ENCODE data around the gene ZNF326. TPM values are rescaled to one million over a fixed set of nuclear protein-coding genes. Genes with fewer than 3 reads are reported as not detected.

ZNF326 gene
- polyA plus RNA-seq (2013, experiment 1 of 2) = 38.4 TPM
- polyA plus RNA-seq (2013, experiment 2 of 2) = 37.5 TPM

DNA sequence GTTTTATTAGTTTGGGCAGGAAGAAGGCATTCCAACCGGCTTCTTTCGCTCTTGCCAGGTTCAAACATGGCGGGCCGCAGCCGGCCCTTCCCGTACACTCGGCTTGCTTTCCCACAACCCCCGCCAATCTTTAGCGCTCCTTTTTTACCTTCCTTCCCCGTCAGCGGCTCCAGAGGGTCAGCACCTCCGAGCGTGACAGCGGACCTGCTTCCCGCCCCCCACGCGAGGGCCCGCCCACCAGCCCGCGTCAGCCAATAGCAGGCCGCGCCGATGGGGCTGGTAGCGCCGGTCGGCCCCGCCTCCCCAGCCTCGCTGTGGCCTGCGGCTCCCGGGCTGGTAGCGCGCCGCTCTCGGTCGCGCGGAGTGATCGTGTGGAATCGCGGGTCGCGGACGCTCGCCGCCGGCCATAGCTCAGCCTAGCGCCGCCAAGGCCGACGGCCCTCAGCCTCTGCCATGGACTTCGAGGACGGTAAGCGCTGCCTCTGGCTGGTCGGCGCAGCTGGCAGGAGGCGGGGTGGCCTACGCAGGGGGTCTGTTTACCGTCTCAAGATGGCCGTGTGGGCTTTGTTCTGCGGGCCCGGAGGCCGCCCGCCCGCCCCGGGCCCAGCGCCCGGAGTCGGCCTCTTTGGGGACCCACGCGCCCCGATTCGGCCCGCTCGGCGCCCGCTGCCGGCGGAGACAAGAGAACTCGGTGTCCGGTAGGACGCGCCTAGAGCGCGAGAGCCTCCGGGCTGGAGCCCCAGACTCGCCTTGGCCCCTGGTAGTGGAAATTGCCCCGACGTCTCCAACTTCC is at the start of gene ZNF326:
TSS of gene ZNF326 (plus strand) at position 306 of the 793 bp plus-strand sequence. CDS start at position 454, 148 bp downstream.
- Histone ChIP-seq H3K23ac (ENCODE audit: low read length) (no peak within 1 kb of the TSS), H3K18ac (ENCODE audit: low read length) (peak within 1 kb of the TSS; percentile 100), H3K27ac (ENCODE audit: low read depth, low read length) (peak within 1 kb of the TSS; percentile 96), H2BK120ac (ENCODE audit: low read depth, low read length) (no peak within 1 kb of the TSS), H3K4ac (ENCODE audit: low read depth, low read length) (peak within 1 kb of the TSS; percentile 77), H3K79me1 (ENCODE audit: low read length) (no peaks in the 10 kb centered on the region), H3K79me2 (ENCODE audit: control insufficient read depth, insufficient read depth, low read length) (peaks cover 28% of the 10 kb centered on the region), H3K4me3 (ENCODE audit: low read length) (peak within 1 kb of the TSS; percentile 91), H3K36me3 (ENCODE audit: control insufficient read depth, insufficient read depth, low read length) (no peaks in the 10 kb centered on the region), H2BK15ac (replicated peaks; ENCODE audit: low read depth) (no peak within 1 kb of the TSS), H2AK5ac (ENCODE audit: low read length) (no peak within 1 kb of the TSS), H4K5ac (ENCODE audit: low read length) (no peak within 1 kb of the TSS), H3K27me3 (ENCODE audit: insufficient read depth, low read length, poor library complexity) (no peaks in the 10 kb centered on the region), H2BK5ac (ENCODE audit: low read length) (peak within 1 kb of the TSS; percentile 92), H3K4me1 (ENCODE audit: control insufficient read depth, low read depth, low read length) (peaks cover 2% of the 10 kb centered on the region), H4K8ac (ENCODE audit: low read depth, low read length) (peak within 1 kb of the TSS; percentile 91), H3K4me2 (ENCODE audit: low read length) (peak within 1 kb of the TSS; percentile 53), H3K9ac (ENCODE audit: low read length) (peak within 1 kb of the TSS; percentile 97), H3K56ac (ENCODE audit: low read length) (peak within 1 kb of the TSS; percentile 99)
- no CpG with 5 or more reads among the region's 88 CpGs for WGBS (ENCODE audit: extremely low coverage, insufficient coverage, low lambda C conversion rate)
- DNase-seq = peak; percentile 99

DNA sequence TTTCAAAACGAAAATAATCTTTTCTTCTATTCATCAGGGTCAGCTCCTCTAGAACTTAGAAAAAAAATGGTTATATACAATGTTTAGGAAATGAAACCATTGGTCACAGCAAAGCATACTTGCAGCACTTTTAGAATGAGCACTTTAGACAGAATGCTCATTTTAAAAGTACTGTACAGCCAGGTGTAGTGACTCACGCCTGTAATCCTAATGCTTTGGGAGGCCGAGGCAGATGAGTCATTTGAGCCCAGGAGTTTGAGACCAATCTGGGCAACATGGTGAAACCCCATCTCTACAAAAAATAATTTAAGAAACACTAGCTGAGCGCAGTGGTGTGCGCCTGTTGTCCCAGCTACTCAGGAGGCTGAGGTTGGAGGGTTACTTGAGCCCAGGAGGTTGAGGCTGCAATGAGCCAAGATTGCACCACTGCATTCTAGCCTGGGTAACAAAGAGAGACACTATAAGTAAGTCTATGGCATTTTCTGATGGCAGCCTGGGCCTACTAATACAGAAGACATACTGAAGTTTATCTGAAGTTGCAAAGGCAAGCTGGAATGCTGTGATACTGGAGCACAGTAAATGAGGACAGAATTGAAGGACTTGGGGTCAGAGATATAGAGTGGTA is 48.9 kb upstream of the ZNF326 start:
- no peak overlapping the region for H3K23ac ChIP-seq (ENCODE audit: low read length)
- no peak overlapping the region for H2BK120ac ChIP-seq (ENCODE audit: low read depth, low read length)
- H3K56ac ChIP-seq (ENCODE audit: low read length) = no peak overlapping the region
- no peaks in the 10 kb centered on the region for H3K79me2 ChIP-seq (ENCODE audit: control insufficient read depth, insufficient read depth, low read length)
- no peak overlapping the region for H4K5ac ChIP-seq (ENCODE audit: low read length)
- H3K4me2 ChIP-seq (ENCODE audit: low read length) = no peak overlapping the region
- no peak overlapping the region for H2BK15ac ChIP-seq (replicated peaks; ENCODE audit: low read depth)
- H4K8ac ChIP-seq (ENCODE audit: low read depth, low read length) = no peak overlapping the region
- H2AK5ac ChIP-seq (ENCODE audit: low read length) = no peak overlapping the region
- H3K79me1 ChIP-seq (ENCODE audit: low read length) = no peaks in the 10 kb centered on the region
- no peak overlapping the region for H3K4ac ChIP-seq (ENCODE audit: low read depth, low read length)
- H3K18ac ChIP-seq (ENCODE audit: low read length) = no peak overlapping the region
- H3K4me1 ChIP-seq (ENCODE audit: control insufficient read depth, low read depth, low read length) = peaks cover 3% of the 10 kb centered on the region
- no peak overlapping the region for H3K4me3 ChIP-seq (ENCODE audit: low read length)
- no CpG with 5 or more reads among the region's 5 CpGs for WGBS (ENCODE audit: extremely low coverage, insufficient coverage, low lambda C conversion rate)
- H3K9ac ChIP-seq (ENCODE audit: low read length) = no peak overlapping the region
- no peak overlapping the region for H2BK5ac ChIP-seq (ENCODE audit: low read length)
- no peak for DNase-seq
- H3K27ac ChIP-seq (ENCODE audit: low read depth, low read length) = no peak overlapping the region
- H3K27me3 ChIP-seq (ENCODE audit: insufficient read depth, low read length, poor library complexity) = no peaks in the 10 kb centered on the region
- H3K36me3 ChIP-seq (ENCODE audit: control insufficient read depth, insufficient read depth, low read length) = no peaks in the 10 kb centered on the region

GRCh38 chr1:89946532-89946931 is 48.4 kb upstream of the ZNF326 start:
- no peak overlapping the region for H4K5ac ChIP-seq (ENCODE audit: low read length)
- no peak overlapping the region for H3K4me2 ChIP-seq (ENCODE audit: low read length)
- H3K18ac ChIP-seq (ENCODE audit: low read length) = no peak overlapping the region
- H2BK5ac ChIP-seq (ENCODE audit: low read length) = no peak overlapping the region
- H3K4me1 ChIP-seq (ENCODE audit: control insufficient read depth, low read depth, low read length) = peaks cover 3% of the 10 kb centered on the region
- no peak overlapping the region for H2AK5ac ChIP-seq (ENCODE audit: low read length)
- no peak overlapping the region for H2BK15ac ChIP-seq (replicated peaks; ENCODE audit: low read depth)
- H3K27ac ChIP-seq (ENCODE audit: low read depth, low read length) = no peak overlapping the region
- no CpG with 5 or more reads among the region's 1 CpG for WGBS (ENCODE audit: extremely low coverage, insufficient coverage, low lambda C conversion rate)
- H3K4ac ChIP-seq (ENCODE audit: low read depth, low read length) = no peak overlapping the region
- no peak overlapping the region for H3K56ac ChIP-seq (ENCODE audit: low read length)
- no peak for DNase-seq
- H3K79me1 ChIP-seq (ENCODE audit: low read length) = no peaks in the 10 kb centered on the region
- no peak overlapping the region for H2BK120ac ChIP-seq (ENCODE audit: low read depth, low read length)
- no peak overlapping the region for H3K4me3 ChIP-seq (ENCODE audit: low read length)
- H3K23ac ChIP-seq (ENCODE audit: low read length) = no peak overlapping the region
- no peak overlapping the region for H4K8ac ChIP-seq (ENCODE audit: low read depth, low read length)
- H3K27me3 ChIP-seq (ENCODE audit: insufficient read depth, low read length, poor library complexity) = no peaks in the 10 kb centered on the region
- no peaks in the 10 kb centered on the region for H3K36me3 ChIP-seq (ENCODE audit: control insufficient read depth, insufficient read depth, low read length)
- H3K79me2 ChIP-seq (ENCODE audit: control insufficient read depth, insufficient read depth, low read length) = no peaks in the 10 kb centered on the region
- H3K9ac ChIP-seq (ENCODE audit: low read length) = no peak overlapping the region

DNA sequence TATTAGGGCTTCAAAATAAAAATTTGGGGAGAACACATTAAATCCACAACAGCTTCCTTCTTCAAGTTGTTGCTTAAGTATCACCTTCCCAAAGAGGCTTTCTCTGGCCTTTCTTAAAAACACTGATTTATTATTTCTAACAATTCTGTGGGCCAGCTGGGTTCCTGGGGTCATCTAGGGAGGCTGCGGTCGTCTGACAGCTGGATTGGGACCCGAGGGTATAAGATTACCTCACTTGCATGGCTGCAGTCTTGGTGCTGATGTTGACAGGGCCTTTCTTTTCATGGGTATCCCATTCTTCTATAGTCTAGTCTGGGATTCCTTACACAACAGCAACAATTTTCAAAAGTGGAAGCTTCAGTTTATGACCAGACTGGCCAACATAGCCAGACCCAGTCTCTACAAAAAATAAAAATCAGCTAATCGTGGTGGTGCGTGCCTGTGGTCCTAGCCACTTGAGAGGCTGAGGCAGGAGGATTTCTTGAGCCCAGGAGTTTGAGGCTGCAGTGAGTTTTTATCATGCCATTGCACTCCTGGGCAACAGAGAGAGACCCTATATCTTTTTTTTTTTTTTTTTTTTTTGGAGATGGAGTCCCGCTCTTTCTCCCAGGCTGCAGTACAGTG is 46.1 kb upstream of the ZNF326 start:
- no peak overlapping the region for H3K18ac ChIP-seq (ENCODE audit: low read length)
- DNase-seq = no peak
- no CpG with 5 or more reads among the region's 6 CpGs for WGBS (ENCODE audit: extremely low coverage, insufficient coverage, low lambda C conversion rate)
- no peaks in the 10 kb centered on the region for H3K79me1 ChIP-seq (ENCODE audit: low read length)
- H3K79me2 ChIP-seq (ENCODE audit: control insufficient read depth, insufficient read depth, low read length) = no peaks in the 10 kb centered on the region
- H3K56ac ChIP-seq (ENCODE audit: low read length) = no peak overlapping the region
- H3K36me3 ChIP-seq (ENCODE audit: control insufficient read depth, insufficient read depth, low read length) = no peaks in the 10 kb centered on the region
- H3K4me1 ChIP-seq (ENCODE audit: control insufficient read depth, low read depth, low read length) = no peaks in the 10 kb centered on the region
- no peak overlapping the region for H2AK5ac ChIP-seq (ENCODE audit: low read length)
- H4K5ac ChIP-seq (ENCODE audit: low read length) = no peak overlapping the region
- no peak overlapping the region for H3K4me3 ChIP-seq (ENCODE audit: low read length)
- H3K23ac ChIP-seq (ENCODE audit: low read length) = no peak overlapping the region
- no peak overlapping the region for H2BK15ac ChIP-seq (replicated peaks; ENCODE audit: low read depth)
- H4K8ac ChIP-seq (ENCODE audit: low read depth, low read length) = no peak overlapping the region
- H3K27me3 ChIP-seq (ENCODE audit: insufficient read depth, low read length, poor library complexity) = no peaks in the 10 kb centered on the region
- H3K27ac ChIP-seq (ENCODE audit: low read depth, low read length) = no peak overlapping the region
- H3K4me2 ChIP-seq (ENCODE audit: low read length) = no peak overlapping the region
- no peak overlapping the region for H3K9ac ChIP-seq (ENCODE audit: low read length)
- no peak overlapping the region for H2BK120ac ChIP-seq (ENCODE audit: low read depth, low read length)
- H2BK5ac ChIP-seq (ENCODE audit: low read length) = no peak overlapping the region
- no peak overlapping the region for H3K4ac ChIP-seq (ENCODE audit: low read depth, low read length)

GRCh38 chr1:89949991-89950624 is 44.8 kb upstream of the ZNF326 start:
- Histone ChIP-seq H4K8ac (ENCODE audit: low read depth, low read length) (no peak overlapping the region), H3K23ac (ENCODE audit: low read length) (no peak overlapping the region), H2AK5ac (ENCODE audit: low read length) (no peak overlapping the region), H3K4me1 (ENCODE audit: control insufficient read depth, low read depth, low read length) (peaks cover 3% of the 10 kb centered on the region), H3K4ac (ENCODE audit: low read depth, low read length) (no peak overlapping the region), H3K18ac (ENCODE audit: low read length) (peak overlapping the region; percentile 82), H2BK120ac (ENCODE audit: low read depth, low read length) (no peak overlapping the region), H3K79me2 (ENCODE audit: control insufficient read depth, insufficient read depth, low read length) (no peaks in the 10 kb centered on the region), H3K79me1 (ENCODE audit: low read length) (no peaks in the 10 kb centered on the region), H3K36me3 (ENCODE audit: control insufficient read depth, insufficient read depth, low read length) (no peaks in the 10 kb centered on the region), H3K27ac (ENCODE audit: low read depth, low read length) (no peak overlapping the region), H3K4me3 (ENCODE audit: low read length) (no peak overlapping the region), H3K56ac (ENCODE audit: low read length) (no peak overlapping the region), H3K27me3 (ENCODE audit: insufficient read depth, low read length, poor library complexity) (no peaks in the 10 kb centered on the region), H3K9ac (ENCODE audit: low read length) (no peak overlapping the region), H4K5ac (ENCODE audit: low read length) (no peak overlapping the region), H2BK15ac (replicated peaks; ENCODE audit: low read depth) (no peak overlapping the region), H3K4me2 (ENCODE audit: low read length) (no peak overlapping the region), H2BK5ac (ENCODE audit: low read length) (no peak overlapping the region)
- no CpG with 5 or more reads among the region's 1 CpG for WGBS (ENCODE audit: extremely low coverage, insufficient coverage, low lambda C conversion rate)
- peak; percentile 85 for DNase-seq
